MM.1S (cell line): ENCODE measurements around the gene DDIT3.

ENCODE experiments used
- CTCF ChIP-seq: fragments of 300-600 bp; sonication (generic); IDR thresholded peaks from 2 replicates; pipeline ENCODE4 v1.5.1; 2016; ENCODE audit warnings: antibody characterized with exemption, low read length, mixed read lengths
- EZH2phosphoT487 ChIP-seq: fragments of 300-600 bp; sonication (generic); IDR thresholded peaks from 2 replicates; pipeline ENCODE4 v1.6.1; 2018; ENCODE audit warnings: antibody characterized with exemption, low read length

- TF ChIP-seq CTCF (no peak), EZH2phosphoT487 (no peak)
Measured at GRCh38 chr12:57475271-57476161, 44.8 kb downstream of the DDIT3 start.
